HepG2 (cell line): ENCODE measurements around the gene PRSS38. TPM values are rescaled to one million over a fixed set of nuclear protein-coding genes. Genes with fewer than 3 reads are reported as not detected.

Experiments used
- ATAC-seq: fragments of 200-7000 bp; cut with Tn5 transposase; 3 replicates; pipeline ENCODE4 v1.9.1; 2020; ENCODE audit warnings: mild to moderate bottlenecking, moderate library complexity
- BruUV-seq: library from RNA; stranded (reverse); fragments of 400-500 nt; replicated peaks from 2 replicates; lab custom pipeline; 2021; lab: Mats Ljungman, UMichigan
- CTCF ChIA-PET: fragments of 300-600 bp; formaldehyde crosslinking; extraction: SDS; loops from one replicate; lab custom pipeline; 2021; ENCODE audit warnings: low total read pairs, inconsistent platforms, low intra/inter-chr PET ratio; lab: Yijun Ruan, JAX
- POLR2A ChIA-PET: fragments of 350-600 bp; sonication (Branson Sonifier 250); formaldehyde crosslinking; loops from one replicate; lab custom pipeline; 2020; ENCODE audit warnings: antibody characterized with exemption, inconsistent platforms; lab: Yijun Ruan, JAX
- DNase-seq: peaks from one replicate; pipeline ENCODE4 v3.0.0-alpha.2; 2015; ENCODE audit warnings: low spot score
- FAIRE-seq: peaks from 3 replicates; lab custom pipeline; 2011; peaks lifted over from hg19 to GRCh38; lab: Jason Lieb, UNC
- H2AFZ ChIP-seq: one replicate; pipeline ENCODE4 v1.6.1; 2011; ENCODE audit warnings: low read length, inconsistent platforms
- H3K27ac ChIP-seq: fragments of 300-600 bp; 3 replicates; pipeline ENCODE4 v1.8.0; 2011; ENCODE audit warnings: mixed run types, mild to moderate bottlenecking, mixed read lengths, low read length, inconsistent platforms; ENCODE audit not compliant: insufficient read depth; ENCODE audit errors: extremely low read length
- H3K27me3 ChIP-seq, 2 experiments: fragments of 200-600 bp in 1 of 2; 2 replicates in 1 of 2; 3 replicates in 1 of 2; pipeline versions ENCODE4 v1.6.0 to v1.8.0; 2011; ENCODE audit warnings: low read length in 2 of 2, mild to moderate bottlenecking in 2 of 2, moderate library complexity in 2 of 2, inconsistent platforms in 1 of 2; ENCODE audit not compliant: insufficient read depth in 2 of 2, control insufficient read depth in 1 of 2
- H3K36me3 ChIP-seq, 2 experiments: fragments of 200-600 bp in 1 of 2; replicated peaks in 1 of 2; 2 replicates in 1 of 2; 3 replicates in 1 of 2; pipeline versions ENCODE4 v1.5.1 to v1.8.0; 2011; ENCODE audit warnings: low read length in 2 of 2, inconsistent platforms in 1 of 2; ENCODE audit not compliant: insufficient read depth in 2 of 2, control insufficient read depth in 1 of 2
- H3K4me1 ChIP-seq: 2 replicates; pipeline ENCODE4 v1.5.1; 2012; ENCODE audit warnings: low read length, inconsistent platforms; ENCODE audit not compliant: insufficient read depth
- H3K4me2 ChIP-seq: 2 replicates; pipeline ENCODE4 v1.6.0; 2011; ENCODE audit warnings: low read depth, low read length, inconsistent platforms
- H3K4me3 ChIP-seq, 3 experiments: fragments of 200-600 bp in 1 of 3; sonication (generic), shearing (Covaris generic) in 1 of 3; replicated peaks in 1 of 3; 2 replicates each; pipeline ENCODE4 v1.5.1; 2011 to 2016; ENCODE audit warnings: low read length in 3 of 3, inconsistent platforms in 2 of 3, low read depth in 2 of 3, mild to moderate bottlenecking in 2 of 3, control low read depth in 1 of 3, mixed read lengths in 1 of 3; ENCODE audit not compliant: insufficient read depth in 1 of 3
- H3K79me2 ChIP-seq: one replicate; pipeline ENCODE4 v1.6.1; 2011; ENCODE audit warnings: low read length, inconsistent platforms; ENCODE audit not compliant: insufficient read depth
- H3K9ac ChIP-seq: 2 replicates; pipeline ENCODE4 v1.6.0; 2011; ENCODE audit warnings: mild to moderate bottlenecking, low read depth, low read length, inconsistent platforms; ENCODE audit not compliant: insufficient read depth
- H3K9me3 ChIP-seq: 2 replicates; pipeline ENCODE4 v1.5.1; 2012; ENCODE audit warnings: mild to moderate bottlenecking, low read length
- H4K20me1 ChIP-seq: 2 replicates; pipeline ENCODE4 v1.6.0; 2011; ENCODE audit warnings: inconsistent platforms, mild to moderate bottlenecking, low read length, moderate library complexity; ENCODE audit not compliant: insufficient read depth
- ARHGAP35 ChIP-seq: sonication (generic); formaldehyde crosslinking; IDR thresholded peaks from 2 replicates; pipeline ENCODE4 v1.9.0; 2022; ENCODE audit warnings: mild to moderate bottlenecking, inconsistent platforms, moderate library complexity, missing genetic modification reagents, borderline replicate concordance
- JUNB ChIP-seq: sonication (generic); formaldehyde crosslinking; IDR thresholded peaks from 2 replicates; pipeline ENCODE4 v1.8.0; 2022; ENCODE audit warnings: missing genetic modification reagents, mild to moderate bottlenecking, borderline replicate concordance
- KLF9 ChIP-seq: IDR thresholded peaks from 2 replicates; pipeline ENCODE4 v1.6.1; 2016; ENCODE audit warnings: low read depth
- SRSF4 ChIP-seq: fragments of 200-400 bp; formaldehyde crosslinking; IDR thresholded peaks from one replicate; pipeline ENCODE4 v1.6.1; 2018; ENCODE audit warnings: mild to moderate bottlenecking, low read depth, low read length, moderate library complexity; ENCODE audit not compliant: poor library complexity, severe bottlenecking
- STAG1 ChIP-seq: sonication (generic); formaldehyde crosslinking; IDR thresholded peaks from 2 replicates; pipeline ENCODE4 v1.4.0; 2020; ENCODE audit warnings: missing genetic modification reagents
- WIZ ChIP-seq: sonication (generic); formaldehyde crosslinking; IDR thresholded peaks from 2 replicates; pipeline ENCODE4 v1.5.1; 2020; ENCODE audit warnings: mild to moderate bottlenecking, missing genetic modification reagents
- ZNF75D ChIP-seq: sonication (generic); formaldehyde crosslinking; IDR thresholded peaks from 2 replicates; pipeline ENCODE4 v1.8.1; 2023; ENCODE audit warnings: missing genetic modification reagents, mild to moderate bottlenecking, borderline replicate concordance
- ZSCAN22 ChIP-seq: sonication (generic); formaldehyde crosslinking; IDR thresholded peaks from 2 replicates; pipeline ENCODE4 v1.4.0; 2020; ENCODE audit warnings: mild to moderate bottlenecking, missing genetic modification reagents
- ZSCAN29 ChIP-seq: sonication (generic); formaldehyde crosslinking; conservative IDR thresholded peaks from 2 replicates; pipeline ENCODE4 v1.4.0; 2020; ENCODE audit warnings: mild to moderate bottlenecking, missing genetic modification reagents
- WGBS: methylation state at CpG from one replicate; pipeline ENCODE4 v1.1.6; 2017; ENCODE audit warnings: low lambda C conversion rate; 5-methylcytosine and 5-hydroxymethylcytosine counted together
- in situ Hi-C: cut with HindIII; loops from 2 replicates; pipeline ENCODE4 v1.10.0; 2017; ENCODE audit warnings: low pct_unique_long_range_greater_than_20kb; ENCODE audit not compliant: extremely low pct_ligation_motif_present
- intact Hi-C: fragments of 100-400 bp; cut with micrococcal nuclease; formaldehyde crosslinking; loops from one replicate; pipeline ENCODE4 v1.10.0; 2022; ENCODE audit not compliant: unreplicated experiment
- polyA plus RNA-seq, 8 experiments: library from polyadenylated mRNA; depleted of rRNA in 3 of 8; stranded (reverse) in 7 of 8; unstranded in 1 of 8; fragments of >200 nt; fragmentation: Illumina TruSeq in 4 of 8; extraction: Trizol in 4 of 8; gene quantifications; 2 replicates each; pipeline versions ENCODE4 v1.2.1 to v1.2.3, GENCODE V29; 2011 to 2016; ENCODE audit warnings: low read depth in 4 of 8, missing spikeins in 1 of 8, mixed read lengths in 1 of 8; ENCODE audit not compliant: insufficient read depth in 1 of 8
- total RNA-seq, 5 experiments: library from RNA; depleted of rRNA; stranded (reverse); fragments of >200 nt; fragmentation: Illumina TruSeq; extraction: Trizol; gene quantifications; 2 replicates each; pipeline ENCODE4 v1.2.3, GENCODE V29; 2016; ENCODE audit warnings: low read depth in 1 of 5
- TF ChIP-seq, protein P1 (sequence below): sonication (generic); formaldehyde crosslinking; IDR thresholded peaks from 2 replicates; pipeline ENCODE4 v1.4.0; 2020; ENCODE audit warnings: missing genetic modification reagents
- TF ChIP-seq, protein P2 (sequence below), 2 experiments: sonication (generic) in 1 of 2; formaldehyde crosslinking in 1 of 2; IDR thresholded peaks; 2 replicates each; pipeline versions ENCODE4 v1.4.0 to v1.6.1; 2016 to 2020; ENCODE audit warnings: borderline replicate concordance in 1 of 2, low read depth in 1 of 2, mild to moderate bottlenecking in 1 of 2, missing genetic modification reagents in 1 of 2
- TF ChIP-seq, protein P3 (sequence below): sonication (generic); formaldehyde crosslinking; IDR thresholded peaks from 2 replicates; pipeline ENCODE4 v1.8.0; 2022; ENCODE audit warnings: mild to moderate bottlenecking, missing genetic modification reagents, moderate library complexity
- TF ChIP-seq, protein P4 (sequence below): sonication (generic); formaldehyde crosslinking; conservative IDR thresholded peaks from 2 replicates; pipeline ENCODE4 v1.4.0; 2020; ENCODE audit warnings: missing genetic modification reagents
- TF ChIP-seq, protein P5 (sequence below): IDR thresholded peaks from 2 replicates; pipeline ENCODE4 v1.6.1; 2016

PRSS38 gene
- total and polyA plus RNA-seq, 2 of the 13 experiments (the other 11 are each of a cell fraction or from before 2014, with no cell fraction given) = not detected

DNA sequence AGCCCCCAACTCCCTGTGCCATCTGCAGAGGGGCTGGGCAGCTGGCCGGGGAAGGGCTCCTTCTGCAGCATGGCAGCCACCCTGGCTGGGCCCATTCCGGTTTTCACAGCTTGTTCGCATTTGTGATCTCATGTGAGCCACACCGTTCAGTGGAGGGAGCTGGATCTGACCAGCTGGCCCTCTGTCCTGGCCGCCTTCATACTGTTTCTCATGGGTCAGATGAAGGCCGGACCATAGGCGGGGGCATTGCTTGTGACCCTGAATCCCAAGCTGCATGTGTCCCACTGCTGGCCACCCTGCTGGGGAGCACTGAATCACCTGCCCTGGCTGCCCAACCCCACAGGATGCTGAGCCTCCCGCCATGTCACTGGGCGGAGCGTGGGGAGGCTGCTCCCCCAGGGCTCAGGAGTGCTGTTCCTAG is 36.4 kb upstream of the PRSS38 start (continued):
- TF ChIP-seq, protein P1, sequence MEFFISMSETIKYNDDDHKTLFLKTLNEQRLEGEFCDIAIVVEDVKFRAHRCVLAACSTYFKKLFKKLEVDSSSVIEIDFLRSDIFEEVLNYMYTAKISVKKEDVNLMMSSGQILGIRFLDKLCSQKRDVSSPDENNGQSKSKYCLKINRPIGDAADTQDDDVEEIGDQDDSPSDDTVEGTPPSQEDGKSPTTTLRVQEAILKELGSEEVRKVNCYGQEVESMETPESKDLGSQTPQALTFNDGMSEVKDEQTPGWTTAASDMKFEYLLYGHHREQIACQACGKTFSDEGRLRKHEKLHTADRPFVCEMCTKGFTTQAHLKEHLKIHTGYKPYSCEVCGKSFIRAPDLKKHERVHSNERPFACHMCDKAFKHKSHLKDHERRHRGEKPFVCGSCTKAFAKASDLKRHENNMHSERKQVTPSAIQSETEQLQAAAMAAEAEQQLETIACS (CRISPR knock-in tag) = no peak
- TF ChIP-seq KLF9 (CRISPR knock-in tag) = no peak
- TF ChIP-seq, all 625 proteins: peak for 0

DNA sequence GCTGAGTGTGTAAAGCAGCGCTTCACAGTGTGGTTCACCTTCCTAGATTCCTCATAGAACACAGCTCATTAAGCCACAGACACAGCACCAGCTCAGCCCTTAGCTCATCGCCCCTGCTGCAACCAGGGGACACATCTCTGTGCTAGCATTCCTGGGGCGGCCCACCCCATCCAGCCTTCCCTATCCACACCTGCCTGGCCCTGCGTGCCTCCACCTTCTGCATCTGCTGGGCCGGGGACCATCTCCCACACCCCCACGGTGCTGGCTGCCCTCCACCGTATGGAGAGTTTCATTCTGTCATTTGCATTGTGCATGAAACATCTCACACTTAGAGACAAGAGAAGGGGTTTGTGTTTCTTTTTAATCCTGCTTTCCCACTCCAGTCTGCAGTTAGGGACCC is 35.8 kb upstream of the PRSS38 start:
- DNase-seq (no peak), FAIRE-seq (no peak), ATAC-seq (no peak)
- Histone ChIP-seq H3K79me2 (no peaks in the 10 kb centered on the region), H3K9ac (no peak overlapping the region), H3K27me3 (no peaks in the 10 kb centered on the region), H3K4me2 (no peak overlapping the region), H2AFZ (no peak overlapping the region), H3K4me3 (no peak overlapping the region), H3K36me3 (peaks cover 5 to 9% of the 10 kb centered on the region in 2 experiments; a peak in 3 of 5 replicates), H3K27ac (no peak overlapping the region), H4K20me1 (no peaks in the 10 kb centered on the region), H3K9me3 (no peaks in the 10 kb centered on the region), H3K4me1 (no peaks in the 10 kb centered on the region)
- POLR2A ChIA-PET = no interaction called here
- intact Hi-C loops (no loop called here), in situ Hi-C loops (no loop called here)
- 94% methylated on average over 5 of the region's 7 CpGs for WGBS
- no TSS peak for BruUV-seq
- CTCF ChIA-PET = no interaction called here
- TF ChIP-seq, protein P2, sequence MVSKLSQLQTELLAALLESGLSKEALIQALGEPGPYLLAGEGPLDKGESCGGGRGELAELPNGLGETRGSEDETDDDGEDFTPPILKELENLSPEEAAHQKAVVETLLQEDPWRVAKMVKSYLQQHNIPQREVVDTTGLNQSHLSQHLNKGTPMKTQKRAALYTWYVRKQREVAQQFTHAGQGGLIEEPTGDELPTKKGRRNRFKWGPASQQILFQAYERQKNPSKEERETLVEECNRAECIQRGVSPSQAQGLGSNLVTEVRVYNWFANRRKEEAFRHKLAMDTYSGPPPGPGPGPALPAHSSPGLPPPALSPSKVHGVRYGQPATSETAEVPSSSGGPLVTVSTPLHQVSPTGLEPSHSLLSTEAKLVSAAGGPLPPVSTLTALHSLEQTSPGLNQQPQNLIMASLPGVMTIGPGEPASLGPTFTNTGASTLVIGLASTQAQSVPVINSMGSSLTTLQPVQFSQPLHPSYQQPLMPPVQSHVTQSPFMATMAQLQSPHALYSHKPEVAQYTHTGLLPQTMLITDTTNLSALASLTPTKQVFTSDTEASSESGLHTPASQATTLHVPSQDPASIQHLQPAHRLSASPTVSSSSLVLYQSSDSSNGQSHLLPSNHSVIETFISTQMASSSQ (IDR thresholded peaks at IDR 0.05; ENCODE audit: low read depth) = no peak
- TF ChIP-seq, protein P2 (CRISPR knock-in tag; IDR thresholded peaks at IDR 0.05; ENCODE audit: borderline replicate concordance) = no peak
- no peak for TF ChIP-seq ARHGAP35
- TF ChIP-seq SRSF4 = no peak
- TF ChIP-seq, protein P3, sequence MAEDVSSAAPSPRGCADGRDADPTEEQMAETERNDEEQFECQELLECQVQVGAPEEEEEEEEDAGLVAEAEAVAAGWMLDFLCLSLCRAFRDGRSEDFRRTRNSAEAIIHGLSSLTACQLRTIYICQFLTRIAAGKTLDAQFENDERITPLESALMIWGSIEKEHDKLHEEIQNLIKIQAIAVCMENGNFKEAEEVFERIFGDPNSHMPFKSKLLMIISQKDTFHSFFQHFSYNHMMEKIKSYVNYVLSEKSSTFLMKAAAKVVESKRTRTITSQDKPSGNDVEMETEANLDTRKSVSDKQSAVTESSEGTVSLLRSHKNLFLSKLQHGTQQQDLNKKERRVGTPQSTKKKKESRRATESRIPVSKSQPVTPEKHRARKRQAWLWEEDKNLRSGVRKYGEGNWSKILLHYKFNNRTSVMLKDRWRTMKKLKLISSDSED (CRISPR knock-in tag) = no peak
- TF ChIP-seq STAG1 = no peak
- no peak for TF ChIP-seq ZSCAN22
- TF ChIP-seq, protein P4, sequence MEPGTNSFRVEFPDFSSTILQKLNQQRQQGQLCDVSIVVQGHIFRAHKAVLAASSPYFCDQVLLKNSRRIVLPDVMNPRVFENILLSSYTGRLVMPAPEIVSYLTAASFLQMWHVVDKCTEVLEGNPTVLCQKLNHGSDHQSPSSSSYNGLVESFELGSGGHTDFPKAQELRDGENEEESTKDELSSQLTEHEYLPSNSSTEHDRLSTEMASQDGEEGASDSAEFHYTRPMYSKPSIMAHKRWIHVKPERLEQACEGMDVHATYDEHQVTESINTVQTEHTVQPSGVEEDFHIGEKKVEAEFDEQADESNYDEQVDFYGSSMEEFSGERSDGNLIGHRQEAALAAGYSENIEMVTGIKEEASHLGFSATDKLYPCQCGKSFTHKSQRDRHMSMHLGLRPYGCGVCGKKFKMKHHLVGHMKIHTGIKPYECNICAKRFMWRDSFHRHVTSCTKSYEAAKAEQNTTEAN (CRISPR knock-in tag) = no peak
- TF ChIP-seq JUNB (CRISPR knock-in tag) = no peak
- no peak for TF ChIP-seq ZNF75D (CRISPR knock-in tag)
- TF ChIP-seq WIZ (CRISPR knock-in tag) = no peak
- TF ChIP-seq ZSCAN29 (CRISPR knock-in tag) = no peak
- TF ChIP-seq, protein P5, sequence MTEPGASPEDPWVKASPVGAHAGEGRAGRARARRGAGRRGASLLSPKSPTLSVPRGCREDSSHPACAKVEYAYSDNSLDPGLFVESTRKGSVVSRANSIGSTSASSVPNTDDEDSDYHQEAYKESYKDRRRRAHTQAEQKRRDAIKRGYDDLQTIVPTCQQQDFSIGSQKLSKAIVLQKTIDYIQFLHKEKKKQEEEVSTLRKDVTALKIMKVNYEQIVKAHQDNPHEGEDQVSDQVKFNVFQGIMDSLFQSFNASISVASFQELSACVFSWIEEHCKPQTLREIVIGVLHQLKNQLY (CRISPR knock-in tag) = no peak
